Endometrial microvascular endothelial cells (primary cell): ENCODE data around the gene RASSF7. TPM values are rescaled to one million over a fixed set of nuclear protein-coding genes. Genes with fewer than 3 reads are reported as not detected.

Experiments used
- in situ Hi-C: cut with HindIII; loops from 2 replicates; pipeline ENCODE4 v1.10.0; 2017; ENCODE audit warnings: low sequenced_read_pairs, low pct_unique_long_range_greater_than_20kb; ENCODE audit errors: inconsistent ontology term
- total RNA-seq: library from RNA; depleted of rRNA; stranded (reverse); fragments of >200 nt; gene quantifications from one replicate; pipeline ENCODE4 v1.2.3, GENCODE V29; 2015; ENCODE audit errors: inconsistent ontology term

RASSF7 gene
- total RNA-seq, 1 donor from 2014 or later: 34.7 TPM

DNA sequence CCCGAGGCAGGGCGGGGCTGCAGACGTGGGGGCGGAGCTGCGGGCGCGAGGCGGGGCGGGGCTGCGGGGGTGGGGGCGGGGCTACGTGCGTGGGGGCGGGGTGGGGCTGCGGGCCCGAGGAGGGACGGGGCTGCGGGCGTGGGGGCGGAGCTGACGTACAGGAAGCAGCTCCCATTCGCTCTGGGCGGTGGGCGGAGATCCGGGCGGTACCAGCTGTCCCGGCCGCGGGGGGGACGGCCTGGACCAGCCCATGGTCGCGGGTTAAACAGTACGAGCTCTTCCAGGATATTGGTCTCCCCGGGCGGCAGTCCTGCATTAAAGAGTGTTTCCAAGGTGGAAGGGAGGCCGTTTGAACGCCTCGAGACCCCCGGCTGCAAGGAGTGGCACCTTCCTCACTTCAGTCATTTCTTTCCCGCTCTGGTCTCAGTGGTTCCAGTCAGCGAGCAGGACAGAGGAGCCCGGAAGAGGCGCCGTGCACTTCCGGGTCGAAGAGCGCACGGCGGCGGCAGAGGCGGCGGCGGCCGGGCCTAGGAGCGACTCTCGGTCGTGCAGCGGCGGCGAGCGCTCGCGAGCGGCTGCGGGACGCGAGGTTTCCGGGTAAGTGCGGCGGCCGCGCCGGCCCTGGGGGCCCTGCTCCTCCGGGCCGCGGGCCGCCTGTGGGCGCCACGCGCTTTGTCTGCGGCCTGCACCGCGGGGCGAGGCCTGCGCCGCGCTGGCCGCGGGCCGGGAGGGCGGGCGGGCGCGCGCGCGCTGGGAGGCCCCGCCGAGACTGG lies 15.4 kb downstream of the RASSF7 start, which contains the start of gene PHRF1:
Gene PHRF1 (plus strand): TSS at position 475 of the 773 bp plus-strand sequence. CDS start 5,043 bp downstream, outside the sequence.
- in situ Hi-C loops: no loop called here

DNA sequence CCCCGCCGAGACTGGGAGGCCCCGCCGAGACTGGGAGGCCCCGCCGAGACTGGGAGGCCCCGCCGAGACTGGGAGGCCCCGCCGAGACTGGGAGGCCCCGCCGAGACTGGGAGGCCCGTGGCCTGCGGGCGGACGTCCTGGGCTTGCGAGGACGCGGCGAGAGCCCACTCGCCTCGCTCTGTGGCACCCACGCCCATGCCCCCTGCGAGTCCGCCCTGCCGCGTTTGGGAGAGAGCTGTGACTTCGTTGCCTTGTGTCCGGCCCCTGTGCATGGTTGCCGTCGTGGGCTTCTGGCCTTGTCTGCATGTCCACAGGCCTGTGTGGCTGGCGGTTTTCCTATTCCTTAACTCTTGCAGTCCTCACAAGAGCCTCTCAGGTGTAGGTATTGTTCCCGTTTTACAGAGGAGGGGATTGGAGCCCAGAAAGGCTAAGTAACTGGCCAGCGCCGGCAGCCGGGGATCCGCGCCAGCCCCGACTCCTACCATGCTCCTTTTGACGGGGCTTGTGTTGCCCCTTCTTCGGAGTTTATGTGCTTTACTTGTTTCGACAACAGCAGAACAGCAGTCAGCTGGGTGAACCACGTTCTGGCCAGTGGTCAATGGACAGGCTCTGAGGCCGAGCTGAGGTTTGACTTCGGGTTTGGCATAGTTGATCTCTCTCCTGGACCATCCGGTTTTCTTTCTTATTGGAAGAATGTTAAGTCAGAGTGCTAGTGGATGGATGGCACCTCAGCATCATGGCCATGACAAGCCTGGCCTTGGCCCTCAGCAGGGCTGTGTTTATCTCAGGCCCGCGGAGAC lies 16.2 kb downstream of the RASSF7 start:
- in situ Hi-C loops: no loop called here

GRCh38 chr11:577611-577894 lies 16.8 kb downstream of the RASSF7 start:
- in situ Hi-C loops: no loop called here

DNA sequence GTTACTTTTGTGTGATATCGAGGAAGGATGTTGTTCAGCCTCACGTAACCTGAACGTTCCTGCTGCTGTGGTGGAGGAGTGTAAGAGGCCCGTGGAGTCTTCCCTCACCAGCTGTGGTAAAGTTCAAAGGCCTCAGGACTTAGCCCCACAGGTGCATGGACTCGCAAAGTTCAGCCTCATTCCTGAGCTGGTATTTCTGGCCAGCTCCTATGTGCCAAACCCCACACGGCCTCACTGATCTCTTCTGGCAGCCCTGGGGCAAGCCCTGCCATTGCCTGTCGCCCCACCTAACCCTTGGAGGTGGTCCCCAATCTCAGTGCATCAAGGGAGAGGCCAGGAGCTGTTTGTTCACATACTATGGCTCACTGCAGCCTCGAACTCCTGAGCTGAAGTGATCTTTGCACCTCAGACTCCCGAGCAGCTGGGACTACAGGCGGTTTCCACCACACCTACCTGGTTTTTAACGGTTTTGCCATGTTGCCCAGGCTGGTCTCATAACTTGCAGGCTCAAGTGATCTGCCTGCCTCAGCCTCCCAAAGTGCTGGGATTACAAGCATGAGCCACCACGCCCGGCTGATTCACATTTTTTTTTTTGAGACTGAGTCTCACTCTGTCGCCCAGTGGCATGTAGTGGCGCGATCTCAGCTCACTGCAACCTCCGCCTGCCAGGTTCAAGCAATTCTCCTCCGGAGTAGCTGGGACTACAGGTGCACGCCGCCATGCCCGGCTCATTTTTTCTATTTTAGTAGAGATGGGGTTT lies 17.7 kb downstream of the RASSF7 start:
- in situ Hi-C loops: no loop called here

DNA sequence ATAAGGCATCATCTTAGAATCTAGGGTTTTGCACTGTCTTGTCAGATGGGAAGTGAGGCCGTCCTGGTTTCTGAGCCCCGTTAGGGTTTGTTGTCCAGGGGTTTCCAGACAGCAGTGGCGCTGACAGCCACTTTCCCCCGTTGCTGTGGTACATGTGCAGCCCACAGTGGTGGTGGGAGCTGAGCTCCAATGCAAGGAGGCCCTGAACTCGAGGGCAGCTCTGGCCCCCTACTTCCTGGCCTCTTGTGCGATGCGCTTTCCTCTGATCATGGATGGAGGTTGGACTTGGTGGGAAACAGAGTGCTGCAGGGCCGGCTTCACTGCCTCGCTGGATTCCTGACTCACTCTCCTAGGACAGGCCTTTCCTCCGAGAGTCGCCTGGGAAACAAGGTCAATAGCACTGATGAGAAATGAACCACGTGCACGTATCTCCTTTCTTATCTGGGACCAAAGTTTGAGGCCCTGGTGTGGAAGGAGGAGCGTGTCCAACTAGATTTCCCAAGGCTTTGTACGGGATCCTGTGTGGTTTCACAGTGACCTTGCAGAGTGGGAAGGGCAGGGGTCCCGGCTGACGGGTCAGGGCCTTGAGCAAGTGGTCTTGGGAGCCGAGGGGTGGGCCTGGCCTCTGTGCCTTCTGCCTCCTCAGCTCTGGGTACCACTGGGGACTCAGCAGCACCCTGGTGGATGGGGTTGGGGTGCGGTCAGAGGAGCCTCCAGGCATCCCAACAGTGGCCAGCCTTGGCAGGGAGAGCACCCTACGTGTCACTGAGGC lies 19.2 kb downstream of the RASSF7 start:
- in situ Hi-C loops: no loop called here

GRCh38 chr11:581342-581741 lies 20.6 kb downstream of the RASSF7 start:
- in situ Hi-C loops: no loop called here

- in situ Hi-C loops: no loop called here
Measured at GRCh38 chr11:581752-582151, 21.0 kb downstream of the RASSF7 start.

GRCh38 chr11:584287-584686 lies 23.5 kb downstream of the RASSF7 start:
- in situ Hi-C loops: no loop called here

GRCh38 chr11:586376-587316 lies 25.9 kb downstream of the RASSF7 start:
- in situ Hi-C loops: no loop called here

DNA sequence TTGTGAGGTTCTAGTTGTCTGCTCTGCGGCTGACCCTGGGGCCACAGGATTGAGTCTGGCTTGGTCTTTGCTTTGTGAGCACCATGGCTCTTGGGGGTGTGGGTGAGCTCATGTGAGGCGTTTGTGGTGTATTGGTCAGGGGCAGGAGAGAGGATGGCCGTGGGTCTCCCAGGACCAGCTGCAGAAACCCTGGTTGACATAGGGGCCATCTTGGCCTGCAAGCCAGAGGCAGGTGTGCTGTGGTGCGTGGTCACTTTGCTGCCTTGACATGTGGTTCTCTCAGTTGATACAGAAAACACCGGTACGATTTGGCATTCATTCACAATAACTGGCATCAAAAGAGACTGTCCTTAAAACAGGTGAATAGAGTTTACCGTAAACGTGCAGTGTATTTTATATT lies 26.8 kb downstream of the RASSF7 start:
- in situ Hi-C loops: no loop called here

GRCh38 chr11:587978-588380 lies 27.2 kb downstream of the RASSF7 start:
- in situ Hi-C loops: no loop called here

GRCh38 chr11:589798-590197 lies 29.0 kb downstream of the RASSF7 start:
- in situ Hi-C loops: no loop called here

- in situ Hi-C loops: no loop called here
Measured at GRCh38 chr11:590997-591396, 30.2 kb downstream of the RASSF7 start.

DNA sequence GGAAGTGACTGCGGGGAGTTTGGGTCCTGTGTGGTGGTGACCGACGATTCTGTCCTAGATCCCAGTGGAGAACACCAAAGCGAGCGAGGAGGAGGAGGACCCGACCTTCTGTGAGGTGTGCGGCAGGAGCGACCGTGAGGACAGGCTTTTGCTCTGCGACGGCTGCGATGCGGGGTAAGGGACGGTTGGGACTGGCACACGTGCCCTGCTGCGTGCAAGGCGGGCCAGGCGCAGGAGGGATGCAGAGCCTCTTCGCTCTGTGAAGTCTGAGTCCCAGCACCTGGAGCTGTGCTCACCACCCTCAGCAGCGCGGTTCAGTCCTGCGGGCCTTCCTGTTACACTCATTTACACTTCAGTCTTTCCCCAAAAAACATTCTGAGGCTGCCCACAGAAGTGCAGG lies 31.7 kb downstream of the RASSF7 start:
- in situ Hi-C loops: no loop called here

- in situ Hi-C loops: no loop called here
Measured at GRCh38 chr11:592918-593317, 32.1 kb downstream of the RASSF7 start.

- in situ Hi-C loops: no loop called here
Measured at GRCh38 chr11:593347-593746, 32.6 kb downstream of the RASSF7 start.

DNA sequence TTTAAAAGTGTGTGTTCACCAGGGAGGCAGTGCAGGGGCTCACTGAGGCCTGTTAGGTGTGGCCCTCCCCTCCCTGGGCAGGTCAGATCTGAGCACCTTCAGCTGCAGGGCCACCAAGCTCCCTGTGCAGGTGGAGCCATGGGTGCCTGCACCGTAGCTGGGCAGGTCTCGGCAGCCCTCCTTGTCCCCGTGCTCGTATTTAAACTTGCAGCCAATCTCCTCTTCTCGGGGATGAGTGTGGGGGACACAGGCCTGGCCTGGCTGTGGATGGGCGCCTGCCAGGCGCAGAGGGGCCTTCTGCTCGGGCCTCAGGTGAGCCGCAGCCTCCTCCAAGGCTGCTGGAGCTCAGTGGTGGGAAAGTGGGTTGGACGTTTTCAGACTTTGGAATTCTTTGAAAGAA lies 34.6 kb downstream of the RASSF7 start:
- in situ Hi-C loops: no loop called here

GRCh38 chr11:596374-596773 lies 35.6 kb downstream of the RASSF7 start:
- in situ Hi-C loops: no loop called here
